Ovary (tissue), 3 donors: Measurements from ENCODE around the gene ADSL.

Source experiments
- EP300 ChIP-seq: sonication (generic); formaldehyde crosslinking; IDR thresholded peaks from one replicate; pipeline ENCODE4 v1.6.1; 2017; ENCODE audit warnings: antibody characterized with exemption
- POLR2A ChIP-seq: fragments of 450-650 bp; IDR thresholded peaks from one replicate; pipeline ENCODE4 v1.6.1; 2017; ENCODE audit warnings: antibody characterized with exemption, mild to moderate bottlenecking, moderate library complexity
- TF ChIP-seq, protein P1 (sequence below), 3 donors: fragments of 450-650 bp in 2 of 3; fragments of 200-600 bp in 1 of 3; IDR thresholded peaks; one replicate each; pipeline versions ENCODE4 v1.5.1 to v1.8.0; 2016 to 2022; ENCODE audit warnings: antibody characterized with exemption in 3 of 3, mild to moderate bottlenecking in 1 of 3
- donor health status: DM: no; HTN: no; CAD: no.

DNA sequence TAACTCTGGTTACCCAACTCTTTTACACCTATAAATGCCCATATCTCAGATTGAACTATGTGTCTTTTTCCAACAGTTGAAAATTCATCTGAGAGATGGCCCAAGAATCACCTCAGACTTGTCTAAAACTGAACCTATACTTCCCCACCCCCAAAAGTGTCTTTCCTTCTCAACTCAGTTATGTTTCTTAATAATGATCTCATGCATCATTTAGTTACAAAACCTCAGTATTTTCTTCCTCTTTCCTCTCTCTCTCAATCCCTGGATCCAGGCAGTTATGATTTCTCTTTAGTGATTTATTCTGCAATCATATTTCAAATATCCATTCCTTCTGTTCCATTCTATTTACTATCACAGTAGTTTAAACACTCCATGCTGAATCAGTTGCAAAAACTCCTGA is 32.3 kb upstream of the ADSL start:
- TF ChIP-seq, protein P1, sequence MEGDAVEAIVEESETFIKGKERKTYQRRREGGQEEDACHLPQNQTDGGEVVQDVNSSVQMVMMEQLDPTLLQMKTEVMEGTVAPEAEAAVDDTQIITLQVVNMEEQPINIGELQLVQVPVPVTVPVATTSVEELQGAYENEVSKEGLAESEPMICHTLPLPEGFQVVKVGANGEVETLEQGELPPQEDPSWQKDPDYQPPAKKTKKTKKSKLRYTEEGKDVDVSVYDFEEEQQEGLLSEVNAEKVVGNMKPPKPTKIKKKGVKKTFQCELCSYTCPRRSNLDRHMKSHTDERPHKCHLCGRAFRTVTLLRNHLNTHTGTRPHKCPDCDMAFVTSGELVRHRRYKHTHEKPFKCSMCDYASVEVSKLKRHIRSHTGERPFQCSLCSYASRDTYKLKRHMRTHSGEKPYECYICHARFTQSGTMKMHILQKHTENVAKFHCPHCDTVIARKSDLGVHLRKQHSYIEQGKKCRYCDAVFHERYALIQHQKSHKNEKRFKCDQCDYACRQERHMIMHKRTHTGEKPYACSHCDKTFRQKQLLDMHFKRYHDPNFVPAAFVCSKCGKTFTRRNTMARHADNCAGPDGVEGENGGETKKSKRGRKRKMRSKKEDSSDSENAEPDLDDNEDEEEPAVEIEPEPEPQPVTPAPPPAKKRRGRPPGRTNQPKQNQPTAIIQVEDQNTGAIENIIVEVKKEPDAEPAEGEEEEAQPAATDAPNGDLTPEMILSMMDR (IDR thresholded peaks at IDR 0.05) = no peak
- TF ChIP-seq EP300 = no peak
- no peak for TF ChIP-seq POLR2A
